Kidney epithelial cell (primary cell): Measurements from ENCODE around the gene CASZ1. TPM values are rescaled to one million over a fixed set of nuclear protein-coding genes. Genes with fewer than 3 reads are reported as not detected.

Experiments
- DNase-seq: peaks from one replicate; pipeline ENCODE4 v3.0.0-alpha.2; 2010; ENCODE audit warnings: low read depth
- H3K27me3 ChIP-seq: 2 replicates; pipeline ENCODE4 v1.6.0; 2011; ENCODE audit warnings: low read length; ENCODE audit not compliant: control insufficient read depth, insufficient read depth
- H3K36me3 ChIP-seq: 2 replicates; pipeline ENCODE4 v1.5.1; 2011; ENCODE audit warnings: low read length; ENCODE audit not compliant: control insufficient read depth, insufficient read depth
- H3K4me3 ChIP-seq: 2 replicates; pipeline ENCODE4 v1.5.1; 2011; ENCODE audit warnings: low read depth, mild to moderate bottlenecking, control low read depth, low read length
- CTCF ChIP-seq: IDR thresholded peaks from 2 replicates; pipeline ENCODE4 v1.5.1; 2011; ENCODE audit warnings: mild to moderate bottlenecking, moderate library complexity, low read length, control low read depth, inconsistent platforms; ENCODE audit not compliant: insufficient read depth, poor library complexity, severe bottlenecking
- total RNA-seq: library from RNA; depleted of rRNA; stranded (reverse); fragments of >200 nt; gene quantifications from 2 replicates; pipeline ENCODE4 v1.2.3, GENCODE V29; 2015

Gene CASZ1
- total RNA-seq, 1 donor from 2014 or later, result 28.2 TPM

- DNase-seq, result no peak
- no peak for TF ChIP-seq CTCF
- no peak overlapping the region for H3K4me3 ChIP-seq
- no peaks in the 10 kb centered on the region for H3K36me3 ChIP-seq
- H3K27me3 ChIP-seq, result peaks cover 32% of the 10 kb centered on the region
Measured at GRCh38 chr1:10714337-10715114, 81.9 kb downstream of the CASZ1 start.

- Histone ChIP-seq H3K36me3 (no peaks in the 10 kb centered on the region), H3K27me3 (peaks cover 36% of the 10 kb centered on the region), H3K4me3 (no peak overlapping the region)
- DNase-seq, result no peak
- TF ChIP-seq CTCF, result no peak
Measured at GRCh38 chr1:10713614-10714013, 82.8 kb downstream of the CASZ1 start.

- no peak for TF ChIP-seq CTCF
- Histone ChIP-seq H3K36me3 (no peaks in the 10 kb centered on the region), H3K27me3 (peaks cover 36% of the 10 kb centered on the region), H3K4me3 (no peak overlapping the region)
- no peak for DNase-seq
Measured at GRCh38 chr1:10712568-10713362, 83.7 kb downstream of the CASZ1 start.

- no peak for TF ChIP-seq CTCF
- H3K36me3 ChIP-seq, result no peaks in the 10 kb centered on the region
- DNase-seq, result no peak
- no peak overlapping the region for H3K4me3 ChIP-seq
- peaks cover 35% of the 10 kb centered on the region for H3K27me3 ChIP-seq
Measured at GRCh38 chr1:10710489-10710888, 86.0 kb downstream of the CASZ1 start.

GRCh38 chr1:10709646-10710045, 86.8 kb downstream of the CASZ1 start:
- Histone ChIP-seq H3K4me3 (no peak overlapping the region), H3K27me3 (peaks cover 40% of the 10 kb centered on the region), H3K36me3 (no peaks in the 10 kb centered on the region)
- TF ChIP-seq CTCF, result no peak
- DNase-seq, result no peak
